B cell (primary cell): ENCODE results near the gene EPB41. TPM values are rescaled to one million over a fixed set of nuclear protein-coding genes. Genes with fewer than 3 reads are reported as not detected.
A peak's percentile ranks its signal among the peaks of the same experiment; 100 is the strongest.

Source experiments
- ATAC-seq: fragments of 200-7000 bp; cut with Tn5 transposase; one replicate; pipeline ENCODE4 v1.10.0; 2021; ENCODE audit warnings: low read depth, mild to moderate bottlenecking, moderate number of reproducible peaks, moderate library complexity
- CTCF ChIA-PET: fragments of 350-600 bp; sonication (Branson Sonifier 250); formaldehyde crosslinking; loops from one replicate; lab custom pipeline; 2021; ENCODE audit warnings: antibody characterized with exemption, inconsistent platforms; lab: Charles Lee
- POLR2A ChIA-PET: fragments of 350-600 bp; sonication (Branson Sonifier 250); formaldehyde crosslinking; loops from one replicate; lab custom pipeline; 2021; ENCODE audit warnings: antibody characterized with exemption; lab: Charles Lee
- DNase-seq: peaks from one replicate; pipeline ENCODE4 v3.0.0; 2013
- H2AFZ ChIP-seq: 2 replicates; pipeline ENCODE4 v1.6.1; 2012; ENCODE audit warnings: mild to moderate bottlenecking, low read depth, low read length; ENCODE audit not compliant: insufficient read depth, poor library complexity, severe bottlenecking
- H3K27ac ChIP-seq, 2 donors: 1 replicate in 1 of 2; 2 replicates in 1 of 2; pipeline ENCODE4 v1.5.1; 2012 to 2013; ENCODE audit warnings: low read length in 2 of 2, mild to moderate bottlenecking in 2 of 2, moderate library complexity in 1 of 2
- H3K27me3 ChIP-seq, 4 experiments: fragments of 200-600 bp in 1 of 4; sonication (generic) in 1 of 4; replicated peaks in 1 of 4; 1 replicate in 2 of 4; 2 replicates in 2 of 4; pipeline versions ENCODE4 v1.6.1 to v1.7.0; 2013 to 2016; ENCODE audit warnings: low read length in 3 of 4, mild to moderate bottlenecking in 2 of 4, mixed read lengths in 1 of 4, moderate library complexity in 1 of 4; ENCODE audit not compliant: insufficient read depth in 4 of 4, control insufficient read depth in 3 of 4; ENCODE audit errors: control extremely low read depth in 1 of 4
- H3K36me3 ChIP-seq, 2 experiments: replicated peaks in 1 of 2; 1 replicate in 1 of 2; 2 replicates in 1 of 2; pipeline versions ENCODE4 v1.6.1 to v1.7.1; 2013; ENCODE audit warnings: low read length in 1 of 2; ENCODE audit not compliant: insufficient read depth in 2 of 2, control insufficient read depth in 1 of 2; ENCODE audit errors: control extremely low read depth in 1 of 2, extremely low read depth in 1 of 2
- H3K4me1 ChIP-seq, 2 donors: fragments of 200-600 bp in 1 of 2; sonication (generic) in 1 of 2; 1 replicate in 1 of 2; 2 replicates in 1 of 2; pipeline versions ENCODE4 v1.5.1 to v1.6.1; 2013 to 2017; ENCODE audit warnings: low read length in 2 of 2; ENCODE audit not compliant: control insufficient read depth in 2 of 2, insufficient read depth in 2 of 2
- H3K4me2 ChIP-seq: replicated peaks from 2 replicates; pipeline ENCODE3; 2012; ENCODE audit warnings: mild to moderate bottlenecking, low read depth, low read length; ENCODE audit not compliant: poor library complexity, severe bottlenecking
- H3K4me3 ChIP-seq, 5 experiments: fragments of 200-600 bp in 1 of 5; sonication (generic) in 1 of 5; 1 replicate in 3 of 5; 2 replicates in 2 of 5; pipeline versions ENCODE4 v1.5.1 to v1.7.0; 2011 to 2016; ENCODE audit warnings: low read length in 4 of 5, mild to moderate bottlenecking in 4 of 5, low read depth in 2 of 5, control low read depth in 1 of 5, moderate library complexity in 1 of 5; ENCODE audit not compliant: insufficient read depth in 1 of 5; ENCODE audit errors: control extremely low read depth in 1 of 5, extremely low read depth in 1 of 5
- H3K79me2 ChIP-seq: fragments of 200-600 bp; sonication (generic); one replicate; pipeline ENCODE4 v1.6.0; 2016; ENCODE audit warnings: low read length; ENCODE audit not compliant: control insufficient read depth, insufficient read depth
- H3K9ac ChIP-seq: fragments of 200-600 bp; sonication (generic); 2 replicates; pipeline ENCODE4 v1.6.1; 2017; ENCODE audit warnings: mild to moderate bottlenecking, low read length, moderate library complexity
- H3K9me3 ChIP-seq, 3 donors: one replicate each; pipeline versions ENCODE4 v1.6.1 to v1.7.1; 2013; ENCODE audit warnings: low read length in 2 of 3; ENCODE audit not compliant: control insufficient read depth in 2 of 3, insufficient read depth in 1 of 3; ENCODE audit errors: control extremely low read depth in 1 of 3
- H4K20me1 ChIP-seq: 2 replicates; pipeline ENCODE4 v1.6.0; 2012; ENCODE audit warnings: mild to moderate bottlenecking, low read length; ENCODE audit not compliant: insufficient read depth, control insufficient read depth, poor library complexity, severe bottlenecking
- H3K27ac Mint-ChIP-seq: one replicate; pipeline ENCODE4 v1.8.0; 2021; ENCODE audit warnings: mixed read lengths
- H3K27me3 Mint-ChIP-seq: one replicate; pipeline ENCODE4 v1.8.0; 2021; ENCODE audit warnings: mixed read lengths
- H3K4me1 Mint-ChIP-seq: one replicate; pipeline ENCODE4 v1.8.0; 2021; ENCODE audit warnings: mixed read lengths
- H3K4me3 Mint-ChIP-seq: one replicate; pipeline ENCODE4 v1.8.0; 2021; ENCODE audit warnings: mixed read lengths
- H3K9me3 Mint-ChIP-seq: one replicate; pipeline ENCODE4 v1.8.0; 2022; ENCODE audit warnings: mixed read lengths; ENCODE audit not compliant: insufficient read depth
- CTCF ChIP-seq: fragments of 200-600 bp; IDR thresholded peaks from one replicate; pipeline ENCODE4 v1.8.0; 2022; ENCODE audit warnings: antibody characterized with exemption, mild to moderate bottlenecking
- EZH2 ChIP-seq: IDR thresholded peaks from 2 replicates; pipeline ENCODE4 v1.6.1; 2012; ENCODE audit warnings: borderline replicate concordance, low read depth, mild to moderate bottlenecking, moderate library complexity, low read length; ENCODE audit not compliant: insufficient read depth, poor library complexity, severe bottlenecking
- WGBS: methylation state at CpG from one replicate; pipeline ENCODE4 v1.1.5; 2013; ENCODE audit warnings: missing lambda C conversion rate; ENCODE audit not compliant: insufficient coverage; 5-methylcytosine and 5-hydroxymethylcytosine counted together
- intact Hi-C: fragments of 100-400 bp; cut with micrococcal nuclease; formaldehyde crosslinking; loops from one replicate; pipeline ENCODE4 v1.10.0; 2022
- polyA plus RNA-seq: library from polyadenylated mRNA; depleted of rRNA; stranded (reverse); fragments of >200 nt; gene quantifications from 2 replicates; pipeline ENCODE4 v1.2.3, GENCODE V29; 2012
- total RNA-seq, 2 donors: library from RNA; stranded (reverse); fragments of 120-200 nt in 1 of 2; gene quantifications; 1 replicate in 1 of 2; 2 replicates in 1 of 2; pipeline versions ENCODE4 v1.2.3 to v1.2.4, GENCODE V29; 2013 to 2022

The EPB41 gene
- total and polyA plus RNA-seq, 2 donors (not counting 1 experiment from before 2014, with no cell fraction given), result 45.8 to 186 TPM

GRCh38 chr1:28950006-28950405 lies 35.6 kb downstream of the EPB41 start:
- no peak overlapping the region for H3K27ac ChIP-seq
- H3K4me3 Mint-ChIP-seq, result no peak overlapping the region
- no peaks in the 10 kb centered on the region for H3K27me3 ChIP-seq
- intact Hi-C loops, result no loop called here
- TF ChIP-seq CTCF, result no peak
- TF ChIP-seq EZH2, result no peak
- DNase-seq (no peak), ATAC-seq (no peak)
- CTCF ChIA-PET, result no interaction called here
- no peaks in the 10 kb centered on the region for H3K9me3 ChIP-seq
- POLR2A ChIA-PET, result no interaction called here
- no peaks in the 10 kb centered on the region for H3K27me3 Mint-ChIP-seq
- no peak overlapping the region for H3K9ac ChIP-seq
- H3K4me1 Mint-ChIP-seq, result peaks cover 24% of the 10 kb centered on the region
- H3K4me2 ChIP-seq, result no peak overlapping the region
- no peaks in the 10 kb centered on the region for H3K4me1 ChIP-seq
- no peak overlapping the region for H2AFZ ChIP-seq
- WGBS, result no CpG with 5 or more reads among the region's 1 CpG
- H4K20me1 ChIP-seq, result peaks cover 67% of the 10 kb centered on the region
- peaks cover 96% of the 10 kb centered on the region for H3K79me2 ChIP-seq
- H3K27ac Mint-ChIP-seq, result no peak overlapping the region
- H3K36me3 ChIP-seq, result peaks cover 0 to under 1% of the 10 kb centered on the region in 2 experiments
- no peaks in the 10 kb centered on the region for H3K9me3 Mint-ChIP-seq
- no peak overlapping the region for H3K4me3 ChIP-seq

GRCh38 chr1:28950449-28950848 lies 36.1 kb downstream of the EPB41 start:
- no peaks in the 10 kb centered on the region for H3K27me3 ChIP-seq
- Mint-ChIP-seq H3K27ac (peak overlapping the region; percentile 37), H3K4me3 (no peak overlapping the region), H3K4me1 (peaks cover 23% of the 10 kb centered on the region), H3K9me3 (no peaks in the 10 kb centered on the region), H3K27me3 (no peaks in the 10 kb centered on the region)
- H3K79me2 ChIP-seq, result peaks cover 96% of the 10 kb centered on the region
- ATAC-seq (no peak), DNase-seq (no peak)
- peaks cover 67% of the 10 kb centered on the region for H4K20me1 ChIP-seq
- H3K9ac ChIP-seq, result no peak overlapping the region
- ChIA-PET CTCF (no interaction called here), POLR2A (no interaction called here)
- TF ChIP-seq CTCF (no peak), EZH2 (no peak)
- no peak overlapping the region for H2AFZ ChIP-seq
- intact Hi-C loops, result no loop called here
- no peak overlapping the region for H3K4me3 ChIP-seq
- H3K9me3 ChIP-seq, result no peaks in the 10 kb centered on the region
- H3K36me3 ChIP-seq, result peaks cover 0 to 3% of the 10 kb centered on the region in 2 experiments
- no peak overlapping the region for H3K4me2 ChIP-seq
- no peaks in the 10 kb centered on the region for H3K4me1 ChIP-seq
- no peak overlapping the region for H3K27ac ChIP-seq
